T-helper 1 cell (primary cell): ENCODE results near the gene SNX14.
"Not testable (repeated sequence)": the region's sequence is repeated elsewhere in the genome, so short reads cannot be mapped to it uniquely, and the experiment has no call there.

Experiments
- DNase-seq, 5 donors: peaks; one replicate each; pipeline ENCODE4 v3.0.0-alpha.2; 2012 to 2020
- total RNA-seq, 4 donors: gene quantifications; one replicate each; lab custom pipeline; 2026; lab: John Stamatoyannopoulos, UW

SNX14 gene
- total RNA-seq, result 21.1 to 43.6 (median 39.4) reads per million in 4 donors

GRCh38 chr6:85593438-85594196, at the start of gene SNX14:
Gene SNX14, minus strand, starts transcription at chr6:85593858. Its CDS starts 140 bp downstream, at chr6:85593718.
- peak; percentile 55 to 87 (median 63) for DNase-seq

GRCh38 chr6:85642774-85643536, 49.3 kb upstream of the SNX14 start, which contains the start of gene SYNCRIP:
Gene SYNCRIP, minus strand, starts transcription at chr6:85642886. Its CDS starts 1,447 bp downstream, at chr6:85641439.
- DNase-seq, result peak; percentile 95 to 99 (median 97)

GRCh38 chr6:85641897-85642773, 48.5 kb upstream of the SNX14 start:
- DNase-seq, result peak; percentile 43 to 60 (median 52)

GRCh38 chr6:85641522-85641896, 47.9 kb upstream of the SNX14 start:
- DNase-seq, result peak in 1 of 5 donors; percentile 8

- DNase-seq, result no peak
Measured at GRCh38 chr6:85640821-85641220, 47.2 kb upstream of the SNX14 start.

- DNase-seq, result no peak
Measured at GRCh38 chr6:85637579-85637978, 43.9 kb upstream of the SNX14 start.

GRCh38 chr6:85632164-85632942, 38.7 kb upstream of the SNX14 start:
- no peak for DNase-seq

- DNase-seq, result not testable (repeated sequence)
Measured at GRCh38 chr6:85631117-85631516, 37.5 kb upstream of the SNX14 start.

- no peak for DNase-seq
Measured at GRCh38 chr6:85628353-85628752, 34.7 kb upstream of the SNX14 start.

- DNase-seq, result no peak
Measured at GRCh38 chr6:85620308-85620707, 26.6 kb upstream of the SNX14 start.

- DNase-seq, result no peak
Measured at GRCh38 chr6:85614780-85615179, 21.1 kb upstream of the SNX14 start.

GRCh38 chr6:85612690-85613474, 19.2 kb upstream of the SNX14 start:
- DNase-seq, result no peak

GRCh38 chr6:85610182-85610895, 16.7 kb upstream of the SNX14 start:
- no peak for DNase-seq

GRCh38 chr6:85602100-85602499, 8.4 kb upstream of the SNX14 start:
- DNase-seq, result no peak

- no peak for DNase-seq
Measured at GRCh38 chr6:85600713-85601313, 7.2 kb upstream of the SNX14 start.

GRCh38 chr6:85594197-85594930, 706 bp upstream of the SNX14 start:
- DNase-seq, result peak in 4 of 5 donors; percentile 25 to 45 (median 38)

GRCh38 chr6:85592033-85592432, 1.6 kb downstream of the SNX14 start:
- no peak for DNase-seq

GRCh38 chr6:85591207-85591606, 2.5 kb downstream of the SNX14 start:
- DNase-seq, result no peak

GRCh38 chr6:85585741-85586140, 7.9 kb downstream of the SNX14 start:
- no peak for DNase-seq
